GM18526 (cell line): ENCODE data around the gene PLCB2.

ENCODE experiments used
- POLR2A ChIP-seq: IDR thresholded peaks from 3 replicates; pipeline ENCODE4 v1.6.1; 2011; ENCODE audit not compliant: insufficient read length; ENCODE audit errors: extremely low read depth

PLCB2 gene

GRCh38 chr15:40250304-40250656 is 57.5 kb downstream of the PLCB2 start:
- no peak for TF ChIP-seq POLR2A

- TF ChIP-seq POLR2A: no peak
These were observed 58.0 kb downstream of the PLCB2 start for GRCh38 chr15:40249477-40250303.

GRCh38 chr15:40248006-40248783 is 59.5 kb downstream of the PLCB2 start:
- TF ChIP-seq POLR2A: no peak

GRCh38 chr15:40247406-40247971 is 60.2 kb downstream of the PLCB2 start:
- no peak for TF ChIP-seq POLR2A

GRCh38 chr15:40246496-40247280 is 61.0 kb downstream of the PLCB2 start:
- TF ChIP-seq POLR2A: no peak

- no peak for TF ChIP-seq POLR2A
These were observed 61.9 kb downstream of the PLCB2 start for GRCh38 chr15:40245666-40246450.

- TF ChIP-seq POLR2A: no peak
These were observed 62.7 kb downstream of the PLCB2 start for GRCh38 chr15:40244961-40245523.

- TF ChIP-seq POLR2A: no peak
These were observed 64.5 kb downstream of the PLCB2 start for GRCh38 chr15:40243126-40243810.

GRCh38 chr15:40242601-40243000 is 65.1 kb downstream of the PLCB2 start:
- TF ChIP-seq POLR2A: no peak

- TF ChIP-seq POLR2A: no peak
These were observed 65.5 kb downstream of the PLCB2 start for GRCh38 chr15:40242213-40242599.

GRCh38 chr15:40241269-40242212 is 66.2 kb downstream of the PLCB2 start:
- no peak for TF ChIP-seq POLR2A

- TF ChIP-seq POLR2A: no peak
These were observed 67.0 kb downstream of the PLCB2 start for GRCh38 chr15:40240619-40241221.
